Measurements from ENCODE around the gene PLB1.

Gene PLB1

DNA sequence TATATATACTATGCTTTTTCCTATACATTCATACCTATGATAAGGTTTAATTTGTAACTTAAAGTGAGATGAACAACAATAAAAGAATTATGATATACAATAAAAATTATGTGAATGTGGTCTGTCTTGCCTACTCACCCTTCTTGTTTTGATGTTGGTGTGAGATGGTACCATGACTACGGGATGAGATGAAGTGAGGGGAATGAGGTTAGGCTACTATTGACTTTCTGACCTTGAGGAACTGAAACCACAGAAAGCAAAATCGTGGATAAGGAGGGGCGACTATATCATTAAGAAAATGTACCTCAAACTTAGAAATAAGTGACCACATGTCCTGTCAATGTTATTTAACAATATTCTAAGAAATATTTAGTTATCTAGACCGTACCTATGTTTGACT, 151.8 kb downstream of the PLB1 start:
- Histone ChIP-seq H3K4me3 (ENCODE audit: low read depth, low read length, poor library complexity, severe bottlenecking) (no peak overlapping the region), H3K79me2 (ENCODE audit: insufficient read depth, low read length) (no peaks in the 10 kb centered on the region), H3F3A (ENCODE audit: insufficient read depth, low read length) (no peaks in the 10 kb centered on the region), H3K4me2 (ENCODE audit: low read length) (no peak overlapping the region), H2AFZ (ENCODE audit: low read length) (no peak overlapping the region), H3K27me3 (ENCODE audit: insufficient read depth, low read length) (no peaks in the 10 kb centered on the region), H4K20me1 (ENCODE audit: insufficient read depth, low read length) (no peaks in the 10 kb centered on the region), H3K4me1 (ENCODE audit: insufficient read depth, low read length, severe bottlenecking) (no peaks in the 10 kb centered on the region), H3K36me3 (ENCODE audit: insufficient read depth, low read length) (no peaks in the 10 kb centered on the region), H3K9me2 (ENCODE audit: low read depth, low read length) (no peaks in the 10 kb centered on the region), H3K9ac (ENCODE audit: low read length) (no peak overlapping the region), H3K9me3 (ENCODE audit: low read length) (no peaks in the 10 kb centered on the region), H3K27ac (ENCODE audit: low read depth, low read length, poor library complexity, severe bottlenecking) (no peak overlapping the region)
- TF ChIP-seq CTCF (IDR thresholded peaks at IDR 0.05; ENCODE audit: low read length) (no peak), EZH2 (IDR thresholded peaks at IDR 0.05; ENCODE audit: borderline replicate concordance, low read length) (no peak)

GRCh38 chr2:28648147-28648546, 152.3 kb downstream of the PLB1 start:
- H3K4me3 ChIP-seq (ENCODE audit: low read depth, low read length, poor library complexity, severe bottlenecking) = no peak overlapping the region
- H3K9ac ChIP-seq (ENCODE audit: low read length) = no peak overlapping the region
- no peaks in the 10 kb centered on the region for H3K79me2 ChIP-seq (ENCODE audit: insufficient read depth, low read length)
- H3K27ac ChIP-seq (ENCODE audit: low read depth, low read length, poor library complexity, severe bottlenecking) = no peak overlapping the region
- no peaks in the 10 kb centered on the region for H4K20me1 ChIP-seq (ENCODE audit: insufficient read depth, low read length)
- no peaks in the 10 kb centered on the region for H3K9me3 ChIP-seq (ENCODE audit: low read length)
- no peaks in the 10 kb centered on the region for H3K27me3 ChIP-seq (ENCODE audit: insufficient read depth, low read length)
- H3K9me2 ChIP-seq (ENCODE audit: low read depth, low read length) = no peaks in the 10 kb centered on the region
- no peak overlapping the region for H3K4me2 ChIP-seq (ENCODE audit: low read length)
- TF ChIP-seq CTCF (IDR thresholded peaks at IDR 0.05; ENCODE audit: low read length) (no peak), EZH2 (IDR thresholded peaks at IDR 0.05; ENCODE audit: borderline replicate concordance, low read length) (no peak)
- H3K4me1 ChIP-seq (ENCODE audit: insufficient read depth, low read length, severe bottlenecking) = no peaks in the 10 kb centered on the region
- no peak overlapping the region for H2AFZ ChIP-seq (ENCODE audit: low read length)
- H3F3A ChIP-seq (ENCODE audit: insufficient read depth, low read length) = no peaks in the 10 kb centered on the region
- H3K36me3 ChIP-seq (ENCODE audit: insufficient read depth, low read length) = no peaks in the 10 kb centered on the region

GRCh38 chr2:28648671-28649395, 153.0 kb downstream of the PLB1 start:
- Histone ChIP-seq H2AFZ (ENCODE audit: low read length) (no peak overlapping the region), H3F3A (ENCODE audit: insufficient read depth, low read length) (no peaks in the 10 kb centered on the region), H3K4me3 (ENCODE audit: low read depth, low read length, poor library complexity, severe bottlenecking) (no peak overlapping the region), H3K27me3 (ENCODE audit: insufficient read depth, low read length) (no peaks in the 10 kb centered on the region), H3K9ac (ENCODE audit: low read length) (no peak overlapping the region), H3K9me3 (ENCODE audit: low read length) (no peaks in the 10 kb centered on the region), H3K79me2 (ENCODE audit: insufficient read depth, low read length) (no peaks in the 10 kb centered on the region), H3K4me1 (ENCODE audit: insufficient read depth, low read length, severe bottlenecking) (no peaks in the 10 kb centered on the region), H3K27ac (ENCODE audit: low read depth, low read length, poor library complexity, severe bottlenecking) (no peak overlapping the region), H4K20me1 (ENCODE audit: insufficient read depth, low read length) (no peaks in the 10 kb centered on the region), H3K36me3 (ENCODE audit: insufficient read depth, low read length) (no peaks in the 10 kb centered on the region), H3K9me2 (ENCODE audit: low read depth, low read length) (no peaks in the 10 kb centered on the region), H3K4me2 (ENCODE audit: low read length) (no peak overlapping the region)
- TF ChIP-seq CTCF (IDR thresholded peaks at IDR 0.05; ENCODE audit: low read length) (no peak), EZH2 (IDR thresholded peaks at IDR 0.05; ENCODE audit: borderline replicate concordance, low read length) (no peak)

Data from OCI-LY1 (cell line).